Jurkat, Clone E6-1 (cell line): ENCODE data around the gene HPS1. TPM values are rescaled to one million over a fixed set of nuclear protein-coding genes. Genes with fewer than 3 reads are reported as not detected.
A peak's percentile ranks its signal among the peaks of the same experiment; 100 is the strongest.

Source experiments
- DNase-seq: peaks from one replicate; pipeline ENCODE4 v3.0.0-alpha.2; 2011; ENCODE audit warnings: low read depth, low spot score
- H3K4me3 ChIP-seq: 2 replicates; pipeline ENCODE4 v1.5.1; 2011; ENCODE audit warnings: mild to moderate bottlenecking, low read length, control low read depth, moderate library complexity
- polyA plus RNA-seq: library from polyadenylated mRNA; unstranded; fragments of >200 nt; gene quantifications from one replicate; pipeline ENCODE4 v1.2.1, GENCODE V29; 2012; ENCODE audit warnings: missing spikeins; ENCODE audit not compliant: insufficient read length, insufficient read depth

The HPS1 gene
- 39.1 TPM for polyA plus RNA-seq

GRCh38 chr10:98446661-98447221 lies at the start of gene HPS1:
Gene HPS1, minus strand, starts transcription at chr10:98446935. Its CDS starts 3,695 bp downstream, at chr10:98443240.
- DNase-seq, result peak; percentile 63
- peak within 1 kb of the TSS; percentile 79 for H3K4me3 ChIP-seq

- no peak overlapping the region for H3K4me3 ChIP-seq
- no peak for DNase-seq
Measured at GRCh38 chr10:98492763-98493162, 46.0 kb upstream of the HPS1 start.

- no peak for DNase-seq
- H3K4me3 ChIP-seq, result no peak overlapping the region
Measured at GRCh38 chr10:98489561-98490481, 43.1 kb upstream of the HPS1 start.

GRCh38 chr10:98488669-98489430 lies 42.1 kb upstream of the HPS1 start:
- no peak for DNase-seq
- H3K4me3 ChIP-seq, result no peak overlapping the region

GRCh38 chr10:98487649-98488048 lies 40.9 kb upstream of the HPS1 start:
- H3K4me3 ChIP-seq, result no peak overlapping the region
- no peak for DNase-seq

DNA sequence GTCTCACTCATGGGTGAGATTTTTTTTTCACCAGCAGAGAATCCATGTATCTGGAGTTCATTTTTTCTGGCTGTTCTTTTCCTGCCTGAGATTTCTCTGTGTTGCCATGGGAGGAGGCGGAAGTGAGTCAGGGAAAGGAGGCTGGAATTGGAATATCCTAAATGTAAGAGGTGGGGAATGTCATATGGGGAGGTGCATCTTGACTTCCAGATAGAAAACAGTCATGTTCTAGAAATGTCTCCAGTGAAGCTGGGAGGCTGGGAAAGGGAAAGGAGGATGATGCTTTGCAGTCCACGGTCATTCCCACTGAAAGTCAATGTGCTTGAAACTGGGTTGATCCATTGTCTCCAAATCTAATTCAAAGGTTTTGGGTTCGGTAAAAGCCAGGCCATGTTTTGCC lies 39.7 kb upstream of the HPS1 start:
- DNase-seq, result no peak

GRCh38 chr10:98485959-98486358 lies 39.2 kb upstream of the HPS1 start:
- no peak for DNase-seq
- no peak overlapping the region for H3K4me3 ChIP-seq

More for the DNA sequence above, 39.7 kb upstream of the HPS1 start:
- H3K4me3 ChIP-seq, result no peak overlapping the region

- H3K4me3 ChIP-seq, result no peak overlapping the region
- no peak for DNase-seq
Measured at GRCh38 chr10:98483658-98484057, 36.9 kb upstream of the HPS1 start.

GRCh38 chr10:98482096-98482495 lies 35.4 kb upstream of the HPS1 start:
- no peak overlapping the region for H3K4me3 ChIP-seq
- no peak for DNase-seq

DNA sequence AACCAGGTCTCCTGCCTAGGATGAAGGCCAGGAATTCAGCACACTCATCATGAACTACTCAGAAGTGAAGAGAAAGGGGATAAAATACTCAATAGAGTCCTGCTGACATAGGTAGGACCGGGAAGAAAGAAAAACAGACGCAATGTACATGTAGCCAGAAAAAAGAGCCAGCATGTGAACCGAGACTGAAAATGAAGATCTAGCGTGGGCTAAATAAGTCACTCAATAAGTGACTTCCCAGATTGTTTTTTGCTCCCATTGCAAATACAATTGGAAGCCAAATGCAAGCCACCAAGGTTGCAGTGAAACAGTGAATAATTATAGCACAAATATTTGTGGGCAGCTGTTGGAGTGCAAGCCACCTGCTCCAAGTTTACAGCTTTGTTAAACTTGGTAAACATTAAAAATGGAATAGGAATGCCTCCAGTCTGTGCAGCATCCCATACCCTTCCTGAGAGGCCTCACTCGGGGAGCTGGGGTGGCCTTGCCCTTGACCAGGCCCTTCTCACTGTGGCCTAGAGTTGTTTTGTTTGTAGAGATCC lies 34.7 kb upstream of the HPS1 start:
- no peak for DNase-seq
- no peak overlapping the region for H3K4me3 ChIP-seq

- no peak overlapping the region for H3K4me3 ChIP-seq
- DNase-seq, result no peak
Measured at GRCh38 chr10:98478430-98479222, 31.9 kb upstream of the HPS1 start.

- no peak for DNase-seq
Measured at GRCh38 chr10:98477861-98478260, 31.1 kb upstream of the HPS1 start.

GRCh38 chr10:98474628-98475027 lies 27.9 kb upstream of the HPS1 start:
- no peak for DNase-seq
- H3K4me3 ChIP-seq, result no peak overlapping the region

More at GRCh38 chr10:98477861-98478260, 31.1 kb upstream of the HPS1 start:
- H3K4me3 ChIP-seq, result no peak overlapping the region

DNA sequence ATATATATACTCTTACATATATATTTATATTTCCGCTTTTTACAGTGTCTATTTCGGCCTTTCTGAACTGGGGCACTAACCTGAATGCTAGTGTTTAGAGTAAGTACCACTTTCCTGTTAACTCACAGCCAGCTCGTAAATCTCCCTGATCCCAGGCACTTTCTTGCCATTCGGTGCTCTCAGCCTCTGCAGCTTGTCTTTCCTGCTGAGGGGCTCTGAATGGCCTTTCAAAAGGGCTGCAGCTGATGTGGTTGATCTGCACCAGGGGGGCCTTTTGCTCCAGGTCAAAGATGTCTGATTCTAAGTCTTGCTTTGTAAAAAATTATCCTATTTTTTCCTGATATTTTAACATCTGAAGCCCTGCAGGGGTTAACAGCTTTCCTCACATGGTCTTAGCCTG lies 25.5 kb upstream of the HPS1 start:
- no peak for DNase-seq

GRCh38 chr10:98470850-98471249 lies 24.1 kb upstream of the HPS1 start:
- DNase-seq, result no peak
- H3K4me3 ChIP-seq, result no peak overlapping the region

More for the DNA sequence above, 25.5 kb upstream of the HPS1 start:
- H3K4me3 ChIP-seq, result no peak overlapping the region

GRCh38 chr10:98469001-98469931 lies 22.5 kb upstream of the HPS1 start:
- no peak overlapping the region for H3K4me3 ChIP-seq
- DNase-seq, result no peak

DNA sequence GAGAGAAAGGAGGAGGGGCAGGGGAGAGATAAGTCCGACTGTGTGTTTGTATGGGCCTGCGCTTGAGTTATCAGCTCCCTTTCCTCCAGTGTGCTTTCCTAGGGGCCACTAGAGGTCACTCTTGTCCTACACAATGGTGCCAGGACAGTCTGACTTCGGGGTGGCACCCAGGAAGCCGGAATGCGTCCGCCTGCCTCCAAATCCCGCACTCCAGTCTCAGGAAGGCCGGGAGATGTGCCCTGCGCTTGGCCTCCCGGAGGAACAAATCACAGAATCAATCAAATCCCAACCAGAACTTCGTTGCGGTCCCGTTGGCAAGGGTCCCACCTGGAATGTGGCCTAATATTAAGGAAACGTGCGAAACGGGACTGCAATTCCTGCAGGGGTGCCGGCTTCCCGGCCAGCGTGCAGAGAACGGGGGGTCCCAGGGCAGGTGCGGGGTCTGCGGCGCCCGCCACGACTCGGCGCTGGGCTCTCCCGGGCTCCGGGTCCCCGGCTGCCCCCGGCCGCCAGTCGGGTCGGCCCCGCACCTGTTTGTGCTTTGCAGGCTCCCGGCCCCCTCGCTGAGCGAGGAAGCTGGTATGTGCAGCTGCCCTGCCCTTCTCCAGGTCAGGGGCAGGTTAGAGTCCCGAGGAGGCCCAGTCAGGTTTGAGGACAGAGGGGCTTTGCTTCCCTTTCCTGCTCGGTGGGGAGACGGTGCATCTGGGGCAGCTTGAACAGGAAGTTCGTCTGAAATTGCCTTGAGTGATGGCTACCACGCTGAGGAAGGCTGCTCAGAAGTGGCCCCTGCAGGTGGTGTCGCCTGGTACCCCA lies 21.0 kb upstream of the HPS1 start:
- H3K4me3 ChIP-seq, result no peak overlapping the region

More for the DNA sequence above, 21.0 kb upstream of the HPS1 start:
- peak; percentile 60 for DNase-seq
